ENCODE measurements around the gene MMP23B.

MMP23B gene

DNA sequence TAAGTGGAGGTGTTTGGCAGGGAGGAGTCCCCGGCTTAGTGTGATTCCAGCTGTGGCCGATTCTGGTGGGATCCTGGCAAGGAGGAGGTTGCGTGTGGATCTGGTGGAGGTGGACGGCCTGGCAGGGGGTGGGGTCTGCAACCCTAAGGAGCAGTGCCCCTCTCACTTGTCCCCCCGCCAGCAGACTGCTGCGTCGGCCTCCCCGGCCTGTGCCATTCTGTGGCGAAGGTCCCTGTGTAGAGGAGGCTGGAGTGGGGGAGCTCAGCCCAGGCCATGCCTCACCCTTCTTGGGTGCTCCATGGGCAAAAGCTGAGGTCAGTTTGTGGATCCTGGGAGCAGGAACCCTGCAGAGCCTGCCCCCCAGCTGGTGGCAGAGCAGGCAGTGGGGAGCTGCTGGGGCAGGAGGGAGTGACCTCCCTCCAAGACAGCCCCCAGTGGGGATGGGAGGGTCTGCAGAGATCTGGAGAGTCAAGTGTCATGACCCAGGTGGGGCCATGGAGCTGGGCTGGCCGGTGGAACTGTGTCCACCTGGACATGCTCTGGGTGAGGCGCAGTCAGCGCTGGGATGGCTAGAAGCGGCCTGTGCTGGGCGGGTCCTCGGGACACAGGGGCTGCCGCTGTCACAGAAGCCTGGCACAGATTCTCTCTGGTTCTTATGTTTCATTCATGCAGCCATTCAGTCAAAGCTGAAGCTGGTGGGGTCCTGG is 11.4 kb upstream of the MMP23B start:
- no peak for DNase-seq (ENCODE audit: low spot score)

- no peak for DNase-seq (ENCODE audit: low spot score)
Observed at GRCh38 chr1:1621173-1622009, 10.6 kb upstream of the MMP23B start.

DNA sequence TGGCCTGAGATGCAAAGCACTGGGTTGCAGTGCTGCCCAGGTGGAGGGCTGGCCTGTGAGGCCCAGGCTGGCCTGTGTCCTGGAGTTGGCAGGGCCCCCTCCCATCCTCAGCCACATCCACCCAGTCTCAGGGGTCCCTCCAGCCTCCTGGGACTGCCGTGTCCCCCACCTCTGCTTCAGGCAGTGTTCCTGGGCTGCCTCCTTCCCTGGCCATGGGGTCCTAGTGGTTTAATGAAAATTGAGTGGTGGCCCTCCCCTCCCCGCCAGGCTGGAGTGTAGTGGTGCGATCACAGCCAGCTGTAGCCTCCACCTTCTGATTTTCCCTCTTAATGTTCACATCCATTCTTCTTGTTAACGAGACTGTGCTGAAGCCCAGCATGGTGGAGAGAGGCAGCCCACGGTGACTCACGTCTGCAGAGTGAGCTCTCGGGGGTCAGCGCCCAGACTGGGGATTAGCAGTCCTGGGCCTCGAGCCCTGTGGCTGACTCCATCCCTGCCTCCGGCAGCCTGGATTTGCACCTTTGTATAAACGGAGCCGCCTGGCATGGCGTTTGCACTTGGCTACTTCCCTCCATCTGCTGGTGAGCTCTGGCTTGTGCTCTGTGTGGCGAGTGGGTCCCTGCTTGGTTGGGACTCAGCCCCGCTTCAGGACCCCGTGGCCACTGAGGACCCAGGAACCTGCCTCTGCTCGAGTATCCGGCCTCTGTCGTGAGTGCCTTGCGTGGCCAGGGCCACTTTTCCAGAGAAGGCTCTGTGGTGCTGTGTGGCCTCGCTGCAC is 9.8 kb upstream of the MMP23B start:
- DNase-seq (ENCODE audit: low spot score) = no peak

DNA sequence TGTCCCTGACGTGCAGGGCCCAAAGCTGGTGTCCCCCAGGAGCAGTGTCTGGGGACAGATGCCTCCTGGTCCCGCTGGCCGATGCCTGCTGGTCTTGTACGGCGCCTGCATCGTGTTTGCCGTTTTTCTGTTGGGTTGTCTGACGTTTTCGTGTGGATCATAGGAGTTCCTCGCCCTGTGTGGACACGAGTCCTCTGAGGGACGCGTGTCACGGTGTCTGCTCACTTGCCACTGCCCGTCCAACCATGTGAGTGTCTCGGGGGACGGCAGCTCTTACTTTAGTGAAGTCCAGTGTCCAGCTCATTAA is 9.2 kb upstream of the MMP23B start:
- no peak for DNase-seq (ENCODE audit: low spot score)

DNA sequence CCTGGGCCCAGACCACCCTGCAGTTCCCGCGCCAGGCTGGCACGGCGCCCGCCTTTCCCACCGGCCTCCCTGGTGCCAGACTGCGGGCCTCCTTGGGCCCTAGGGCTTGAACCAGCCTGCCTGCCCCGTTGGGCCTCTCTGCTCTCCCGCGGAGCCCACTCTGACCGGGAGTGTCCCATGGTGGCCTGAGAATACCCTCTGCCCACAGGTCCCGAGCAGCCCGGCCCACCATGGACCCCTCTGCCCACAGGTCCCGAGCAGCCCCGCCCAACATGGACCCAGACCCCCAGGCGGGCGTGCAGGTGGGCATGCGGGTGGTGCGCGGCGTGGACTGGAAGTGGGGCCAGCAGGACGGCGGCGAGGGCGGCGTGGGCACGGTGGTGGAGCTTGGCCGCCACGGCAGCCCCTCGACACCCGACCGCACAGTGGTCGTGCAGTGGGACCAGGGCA is 8.8 kb upstream of the MMP23B start:
- DNase-seq (ENCODE audit: low spot score) = no peak

- no peak for DNase-seq (ENCODE audit: low spot score)
Observed at GRCh38 chr1:1623631-1624442, 8.1 kb upstream of the MMP23B start.

GRCh38 chr1:1624443-1625403 is 7.2 kb upstream of the MMP23B start:
- DNase-seq (ENCODE audit: low spot score) = no peak

DNA sequence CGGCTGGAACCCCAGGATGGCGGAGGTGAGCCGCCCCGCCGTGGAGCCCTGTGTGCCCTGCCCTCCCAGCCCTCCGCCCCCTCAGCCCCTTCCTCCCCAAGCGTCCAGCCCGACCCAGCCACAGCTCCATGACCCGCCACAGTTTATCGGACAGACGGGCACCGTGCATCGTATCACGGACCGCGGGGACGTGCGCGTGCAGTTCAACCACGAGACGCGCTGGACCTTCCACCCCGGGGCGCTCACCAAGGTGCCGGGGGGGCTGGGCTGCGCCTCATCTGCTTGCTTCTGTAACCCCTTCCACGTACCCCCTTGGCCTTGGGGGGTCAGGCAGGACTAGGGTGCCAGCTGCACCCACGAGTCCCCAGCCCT is 6.6 kb upstream of the MMP23B start:
- DNase-seq (ENCODE audit: low spot score) = no peak

GRCh38 chr1:1625824-1626206 is 6.2 kb upstream of the MMP23B start:
- no peak for DNase-seq (ENCODE audit: low spot score)

GRCh38 chr1:1626207-1627141 is 5.5 kb upstream of the MMP23B start:
- no peak for DNase-seq (ENCODE audit: low spot score)

DNA sequence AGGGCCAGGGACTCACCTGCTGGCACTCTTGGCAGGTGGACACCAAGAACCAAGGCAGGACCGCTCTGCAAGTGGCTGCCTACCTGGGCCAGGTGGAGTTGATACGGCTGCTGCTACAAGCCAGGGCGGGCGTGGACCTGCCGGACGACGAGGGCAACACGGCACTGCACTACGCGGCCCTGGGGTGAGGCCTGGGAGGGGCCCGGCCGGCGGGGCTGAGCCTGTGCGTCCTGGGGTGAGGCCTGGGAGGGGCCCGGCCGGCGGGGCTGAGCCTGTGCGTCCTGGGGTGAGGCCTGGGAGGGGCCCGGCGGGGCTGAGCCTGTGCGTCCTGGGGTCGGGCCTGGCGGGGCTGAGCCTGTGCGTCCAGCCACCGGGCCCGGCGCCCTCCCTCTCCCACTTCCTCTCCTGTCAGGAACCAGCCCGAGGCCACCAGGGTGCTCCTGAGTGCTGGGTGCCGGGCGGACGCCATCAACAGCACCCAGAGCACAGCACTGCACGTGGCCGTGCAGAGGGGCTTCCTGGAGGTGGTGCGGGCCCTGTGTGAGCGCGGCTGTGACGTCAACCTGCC is 4.6 kb upstream of the MMP23B start:
- DNase-seq (ENCODE audit: low spot score) = no peak

- DNase-seq (ENCODE audit: low spot score) = no peak
Observed at GRCh38 chr1:1627829-1628753, 3.9 kb upstream of the MMP23B start.

- DNase-seq (ENCODE audit: low spot score) = no peak
Observed at GRCh38 chr1:1628754-1629429, 3.1 kb upstream of the MMP23B start.

DNA sequence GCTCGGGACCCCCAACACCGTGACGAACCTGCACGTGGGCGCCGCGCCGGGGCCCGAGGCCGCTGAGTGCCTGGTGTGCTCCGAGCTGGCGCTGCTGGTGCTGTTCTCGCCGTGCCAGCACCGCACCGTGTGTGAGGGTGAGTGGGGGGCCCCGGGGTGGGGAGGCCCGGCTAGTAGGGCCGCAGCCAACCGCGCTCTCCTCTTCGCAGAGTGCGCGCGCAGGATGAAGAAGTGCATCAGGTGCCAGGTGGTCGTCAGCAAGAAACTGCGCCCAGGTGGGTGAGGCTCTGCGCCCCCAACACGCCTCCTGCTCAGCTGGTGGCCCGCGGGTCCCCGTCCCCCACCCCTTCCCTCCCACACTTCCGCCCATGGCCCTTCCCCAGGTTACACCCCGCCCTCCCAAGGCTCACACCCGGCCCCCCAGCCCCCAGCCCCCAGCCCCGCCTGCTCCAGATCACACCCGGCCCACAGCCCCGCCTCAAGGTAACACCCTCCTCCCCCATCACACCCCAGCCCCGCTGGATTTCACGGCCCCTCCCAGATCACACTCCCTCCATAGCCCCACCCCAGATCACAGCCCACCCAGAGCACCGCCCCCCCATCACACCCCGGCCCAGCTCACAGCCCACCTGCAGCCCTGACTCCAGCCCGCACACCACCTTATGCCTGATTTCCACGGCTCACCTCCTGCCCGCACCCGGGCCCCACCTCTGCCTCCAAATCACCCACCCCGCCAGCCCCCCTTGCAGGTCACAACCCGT is 2.4 kb upstream of the MMP23B start:
- DNase-seq (ENCODE audit: low spot score) = no peak

DNA sequence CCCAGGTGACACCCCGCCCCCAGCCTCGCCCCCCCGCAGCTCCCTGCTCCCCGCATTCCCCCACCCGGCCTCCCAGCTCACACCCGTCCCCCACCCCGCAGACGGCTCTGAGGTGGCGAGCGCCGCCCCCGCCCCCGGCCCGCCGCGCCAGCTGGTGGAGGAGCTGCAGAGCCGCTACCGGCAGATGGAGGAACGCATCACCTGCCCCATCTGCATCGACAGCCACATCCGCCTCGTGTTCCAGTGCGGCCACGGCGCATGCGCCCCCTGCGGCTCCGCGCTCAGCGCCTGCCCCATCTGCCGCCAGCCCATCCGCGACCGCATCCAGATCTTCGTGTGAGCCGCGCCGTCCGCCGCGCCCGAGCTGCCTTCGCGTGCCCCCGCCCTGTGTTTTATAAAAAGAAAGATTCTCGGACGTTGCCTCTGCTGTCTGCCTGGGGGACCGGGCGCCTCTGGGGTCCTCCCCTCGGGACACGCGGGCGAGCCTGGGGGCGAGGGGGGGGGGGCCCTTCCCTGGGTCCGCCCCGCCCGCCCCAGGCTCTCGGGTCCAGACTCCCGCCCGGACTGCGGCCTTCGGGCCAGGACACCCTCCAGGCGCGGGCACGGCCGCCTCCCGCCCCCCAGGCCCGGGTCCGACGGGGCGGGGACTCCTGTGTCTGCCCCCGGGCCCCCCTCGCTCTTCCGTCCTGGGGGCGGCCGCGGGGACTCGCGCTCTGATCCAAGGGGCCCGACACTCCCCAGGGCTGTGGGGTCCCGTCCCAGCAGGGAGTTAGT is 1.6 kb upstream of the MMP23B start:
- DNase-seq (ENCODE audit: low spot score) = no peak

Measured in globus pallidus (tissue), 1 donor.